ENCODE data around the gene VDAC1. TPM values are rescaled to one million over a fixed set of nuclear protein-coding genes. Genes with fewer than 3 reads are reported as not detected.

Gene VDAC1
- total and polyA plus RNA-seq, 2 of the 8 experiments (the other 6 are each of a cell fraction or from before 2014, with no cell fraction given), result 111 to 301 TPM

- Histone ChIP-seq H3K4me1 (replicated peaks in 1 of 4; ENCODE audit: control insufficient read depth in 3 of 4, insufficient read depth in 4 of 4, low read length in 3 of 4) (peaks cover 0 to 3% (median under 1%) of the 10 kb centered on the region in 4 experiments; a peak in 1 of 7 replicates), H4K8ac (ENCODE audit: extremely low read depth, insufficient read depth, low read length) (no peak overlapping the region), H3K9ac (replicated peaks in 1 of 4; ENCODE audit: extremely low read depth in 1 of 4, low read depth in 3 of 4, low read length in 3 of 4) (no peak overlapping the region), H3K4ac (replicated peaks; ENCODE audit: insufficient read length, low read depth, low read length) (no peak overlapping the region), H3K4me3 (ENCODE audit: extremely low read depth in 1 of 4, insufficient read depth in 2 of 4, low read depth in 3 of 4, low read length in 4 of 4) (no peak overlapping the region), H2BK5ac (ENCODE audit: low read depth, low read length) (no peak overlapping the region), H3K27ac (ENCODE audit: low read depth, low read length) (no peak overlapping the region), H3K4me2 (ENCODE audit: insufficient read depth in 1 of 2, low read depth in 2 of 2, low read length in 2 of 2) (no peak overlapping the region), H2BK12ac (ENCODE audit: low read depth, low read length) (no peak overlapping the region), H3K9me3 (ENCODE audit: insufficient read depth in 2 of 2, low read depth in 1 of 2, low read length in 1 of 2) (no peaks in the 10 kb centered on the region), H2BK20ac (ENCODE audit: low read length) (no peak overlapping the region), H3K23ac (ENCODE audit: insufficient read length) (no peak overlapping the region), H2AK5ac (ENCODE audit: low read depth, low read length) (no peak overlapping the region), H2BK120ac (replicated peaks; ENCODE audit: low read depth, low read length) (no peak overlapping the region), H3K23me2 (ENCODE audit: low read depth, low read length) (peaks cover 6% of the 10 kb centered on the region; the same call in 1 of the 2 replicates), H3K56ac (replicated peaks; ENCODE audit: insufficient read length, low read depth, low read length) (no peak overlapping the region), H4K5ac (ENCODE audit: insufficient read length, low read depth, low read length) (no peak overlapping the region), H3K36me3 (ENCODE audit: control insufficient read depth in 2 of 4, insufficient read depth in 4 of 4, low read length in 3 of 4) (peaks cover 0 to 9% (median 2%) of the 10 kb centered on the region in 4 experiments; a peak in 6 of 8 replicates), H4K20me1 (replicated peaks in 1 of 2; ENCODE audit: control insufficient read depth in 1 of 2, insufficient read depth in 2 of 2, low read length in 2 of 2) (no peaks in the 10 kb centered on the region), H2AFZ (ENCODE audit: low read length) (no peak overlapping the region), H3K27me3 (replicated peaks in 1 of 4; ENCODE audit: control insufficient read depth in 3 of 4, extremely low read depth in 1 of 4, insufficient read depth in 3 of 4, low read length in 3 of 4) (no peaks in the 10 kb centered on the region), H3K18ac (ENCODE audit: extremely low read depth, low read length) (no peak overlapping the region), H3K79me2 (ENCODE audit: control insufficient read depth in 1 of 2, insufficient read depth in 2 of 2, low read length in 2 of 2) (peaks cover 0 to 54% of the 10 kb centered on the region in 2 experiments; a peak in 2 of 4 replicates), H3K79me1 (ENCODE audit: low read depth, low read length) (peaks cover 2% of the 10 kb centered on the region), H4K91ac (replicated peaks; ENCODE audit: insufficient read length, low read length) (no peak overlapping the region), H3K14ac (ENCODE audit: insufficient read length) (no peak overlapping the region), H2BK15ac (ENCODE audit: low read length) (no peak overlapping the region)
- POLR2A ChIA-PET (ENCODE audit: partially characterized antibody), result interaction anchor here (1.1 to 1.2 kb wide), 2 partner anchors 9 to 16 kb away, joined by 3 read pairs; no protein-coding TSS in a partner anchor
- CTCF ChIA-PET (ENCODE audit: partially characterized antibody), result interaction anchor here (0.6 to 0.9 kb wide), 3 partner anchors 15 to 95 kb away, joined by 3 to 4 read pairs (median 3); no protein-coding TSS in a partner anchor
- WGBS, 2 experiments (ENCODE audit: extremely low coverage in 1 of 2, insufficient coverage in 1 of 2, insufficient read length in 1 of 2, insufficient replicate concordance in 2 of 2, low coverage in 1 of 2, low lambda C conversion rate in 2 of 2, missing lambda C conversion rate in 1 of 2), result 89% methylated on average over 2 of the region's 2 CpGs; no CpG with 5 or more reads in 1 of the 2 experiments
- DNase-seq (ENCODE audit: low read depth in 1 of 2, low spot score in 2 of 2) (peak in 1 of 2 experiments; percentile 7), FAIRE-seq (no peak)
- no peak for TF ChIP-seq BRCA1 (IDR thresholded peaks at IDR 0.05; ENCODE audit: low read depth, low read length)
- TF ChIP-seq ASH2L (IDR thresholded peaks at IDR 0.05; ENCODE audit: low read length), result no peak
- no peak for TF ChIP-seq KDM4A (IDR thresholded peaks at IDR 0.05; ENCODE audit: low read depth, low read length, severe bottlenecking)
- no peak for TF ChIP-seq JUND (IDR thresholded peaks at IDR 0.05; ENCODE audit: low read length)
- TF ChIP-seq CHD1 (IDR thresholded peaks at IDR 0.05; ENCODE audit: low read depth, low read length), result no peak
- no peak for TF ChIP-seq SP1 (IDR thresholded peaks at IDR 0.05; ENCODE audit: low read depth, low read length)
- TF ChIP-seq E2F6 (IDR thresholded peaks at IDR 0.05), result no peak
- no peak for TF ChIP-seq SIX5 (IDR thresholded peaks at IDR 0.05; ENCODE audit: low read depth, low read length)
- TF ChIP-seq KDM5A (IDR thresholded peaks at IDR 0.05; ENCODE audit: low read length), result no peak
- no peak for TF ChIP-seq KDM1A (IDR thresholded peaks at IDR 0.05; ENCODE audit: borderline replicate concordance, low read length)
- TF ChIP-seq TAF1 (IDR thresholded peaks at IDR 0.05; ENCODE audit: low read depth, low read length), result no peak
- TF ChIP-seq SIRT6 (IDR thresholded peaks at IDR 0.05; ENCODE audit: low read length), result no peak
These were observed 41.2 kb downstream of the VDAC1 start for GRCh38 chr5:133963493-133964128.

Measured in H1 (cell line).